Inferior parietal cortex (tissue), 1 donor: ENCODE measurements around the gene CAMK2A.
"Not testable (repeated sequence)": the region's sequence is repeated elsewhere in the genome, so short reads cannot be mapped to it uniquely, and the experiment has no call there.

Experiments
- DNase-seq: peaks from one replicate; pipeline ENCODE4 v3.0.0-alpha.2; 2016; ENCODE audit errors: extremely low spot score

Gene CAMK2A

GRCh38 chr5:150255659-150256409 is 33.7 kb downstream of the CAMK2A start:
- no peak for DNase-seq

GRCh38 chr5:150254774-150255173 is 34.8 kb downstream of the CAMK2A start:
- DNase-seq, result no peak

DNA sequence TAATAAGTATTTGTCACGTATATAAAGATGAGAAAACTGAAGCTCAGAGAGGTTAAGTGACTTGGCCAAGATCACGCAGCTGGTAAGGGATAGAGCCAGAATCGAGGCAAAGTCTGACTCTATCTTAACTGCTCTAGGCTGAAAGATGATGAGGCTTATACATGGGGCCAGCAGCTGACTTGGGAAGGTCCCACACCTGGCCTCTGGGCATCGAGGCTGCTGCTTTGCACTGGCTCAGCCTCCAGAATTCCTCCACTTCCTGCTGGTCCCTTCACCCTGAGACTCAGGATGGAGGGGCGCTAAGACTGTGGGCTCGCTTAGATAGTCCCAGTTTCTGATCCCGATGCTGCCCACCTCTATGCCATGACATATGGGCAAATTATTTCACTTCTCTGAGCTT is 35.2 kb downstream of the CAMK2A start:
- no peak for DNase-seq

DNA sequence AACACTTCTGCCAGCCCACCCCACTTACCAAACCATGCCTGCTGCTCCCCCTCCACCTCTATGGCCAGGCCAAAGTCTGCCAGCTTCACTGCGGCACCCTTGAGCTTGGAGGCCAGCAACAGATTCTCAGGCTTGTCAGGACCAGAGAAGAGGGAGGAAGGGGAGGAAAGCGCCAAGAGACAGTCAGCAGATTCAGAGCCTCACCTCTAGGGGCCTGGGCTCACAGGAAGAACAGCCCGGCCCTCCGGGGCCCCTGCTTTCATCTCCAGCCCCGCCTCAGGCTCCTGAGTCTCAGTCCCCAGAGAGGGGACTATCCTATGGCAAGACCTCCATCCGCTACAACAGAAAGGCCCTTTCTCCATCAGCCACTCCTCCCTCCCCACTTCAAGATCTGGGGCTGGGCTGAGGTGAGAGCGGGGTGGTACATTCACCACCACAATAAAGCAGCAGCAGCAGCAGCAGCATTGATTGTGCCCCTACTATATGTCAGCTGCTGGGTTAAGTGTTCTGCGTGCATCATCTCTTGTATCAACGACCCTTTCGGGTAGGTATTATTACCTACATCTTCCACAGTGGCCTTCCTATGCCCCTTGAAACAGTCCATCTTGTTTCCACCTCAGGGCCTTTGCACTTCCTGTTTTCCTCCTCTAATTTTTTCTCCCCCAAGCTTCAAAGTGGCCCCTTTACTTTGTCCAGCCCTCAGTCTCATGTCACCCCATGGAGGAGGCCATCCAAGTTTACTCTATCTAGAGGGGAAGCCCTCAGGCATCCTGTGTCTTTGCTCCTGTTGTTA is 36.0 kb downstream of the CAMK2A start:
- DNase-seq, result no peak

DNA sequence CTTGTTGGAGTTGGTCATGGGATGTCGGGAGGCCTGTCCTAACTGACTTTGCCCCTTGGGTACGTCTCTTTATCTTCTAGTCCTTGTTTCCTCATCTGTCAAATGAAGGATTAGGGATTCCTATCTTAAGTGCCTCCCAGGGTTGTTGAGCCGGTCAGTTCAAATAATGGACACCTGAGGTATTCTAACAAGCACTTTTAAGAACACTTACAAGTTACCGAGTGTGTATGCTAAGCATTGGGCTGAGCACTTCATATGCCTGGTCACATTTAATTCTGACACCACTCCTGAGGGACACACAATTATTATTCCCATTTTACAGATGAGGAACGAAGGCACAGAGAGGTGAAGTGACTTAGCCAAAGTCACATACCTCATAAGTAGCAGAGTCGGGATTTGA is 37.1 kb downstream of the CAMK2A start:
- DNase-seq, result no peak

- DNase-seq, result no peak
Observed at GRCh38 chr5:150251504-150251903, 38.1 kb downstream of the CAMK2A start.

GRCh38 chr5:150249744-150250143 is 39.8 kb downstream of the CAMK2A start:
- no peak for DNase-seq

- no peak for DNase-seq
Observed at GRCh38 chr5:150248946-150249345, 40.6 kb downstream of the CAMK2A start.

DNA sequence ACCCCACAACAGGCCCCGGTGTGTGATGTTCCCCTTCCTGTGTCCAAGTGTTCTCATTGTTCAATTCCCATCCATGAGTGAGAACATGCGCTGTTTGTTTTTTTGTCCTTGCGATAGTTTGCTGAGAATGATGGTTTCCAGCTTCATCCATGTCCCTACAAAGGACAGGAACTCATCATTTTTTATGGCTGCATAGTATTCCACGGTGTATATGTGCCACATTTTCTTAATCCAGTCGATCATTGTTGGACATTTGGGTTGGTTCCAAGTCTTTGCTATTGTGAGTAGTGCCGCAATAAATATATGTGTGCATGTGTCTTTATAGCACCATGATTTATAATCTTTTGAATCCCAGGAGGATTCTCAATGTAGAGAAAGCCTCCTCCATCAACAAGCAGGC is 41.1 kb downstream of the CAMK2A start:
- not testable (repeated sequence) for DNase-seq

- DNase-seq, result no peak
Observed at GRCh38 chr5:150247726-150248125, 41.8 kb downstream of the CAMK2A start.

GRCh38 chr5:150246835-150247234 is 42.7 kb downstream of the CAMK2A start:
- DNase-seq, result no peak

GRCh38 chr5:150246429-150246828 is 43.1 kb downstream of the CAMK2A start:
- no peak for DNase-seq

- DNase-seq, result no peak
Observed at GRCh38 chr5:150245808-150246207, 43.8 kb downstream of the CAMK2A start.

- no peak for DNase-seq
Observed at GRCh38 chr5:150245111-150245789, 44.3 kb downstream of the CAMK2A start.

DNA sequence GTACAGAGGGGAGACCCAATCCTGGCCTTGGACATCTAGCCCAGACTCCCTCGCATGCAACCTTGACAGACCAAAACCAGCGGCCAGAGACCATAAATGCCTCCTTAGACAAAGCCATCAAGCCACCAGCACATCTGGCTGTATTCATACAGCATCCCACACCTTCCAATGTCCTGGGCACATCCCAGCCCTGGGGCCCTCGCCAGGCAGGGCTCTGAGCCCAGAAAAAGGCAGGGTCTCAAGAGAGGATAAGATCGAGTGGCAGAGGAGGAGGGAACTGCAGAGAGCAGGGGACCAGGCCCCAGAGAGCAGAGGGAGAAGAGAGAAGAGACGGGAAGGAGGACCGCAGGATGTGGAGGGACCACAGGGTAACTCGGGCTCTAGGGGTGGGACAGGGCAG is 45.4 kb downstream of the CAMK2A start:
- DNase-seq, result no peak

DNA sequence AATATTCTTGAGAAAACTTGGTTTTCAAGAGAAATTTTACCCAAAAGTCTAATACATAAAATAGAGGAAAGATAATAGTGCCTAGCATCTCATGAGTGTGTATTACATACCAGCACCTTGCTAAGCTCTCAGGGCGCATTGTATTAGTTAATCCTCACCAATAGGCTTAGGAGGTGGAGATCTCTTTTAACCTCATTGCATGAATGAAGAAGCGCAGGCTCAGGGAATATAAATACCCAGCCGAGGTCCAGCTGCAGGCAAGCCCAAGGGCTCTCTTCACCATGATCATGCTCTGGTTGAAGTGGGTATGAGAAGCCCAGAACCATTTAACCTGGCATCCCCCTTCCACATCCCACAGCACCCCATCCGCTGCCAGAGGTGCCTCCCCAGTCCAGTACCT is 46.0 kb downstream of the CAMK2A start:
- no peak for DNase-seq

DNA sequence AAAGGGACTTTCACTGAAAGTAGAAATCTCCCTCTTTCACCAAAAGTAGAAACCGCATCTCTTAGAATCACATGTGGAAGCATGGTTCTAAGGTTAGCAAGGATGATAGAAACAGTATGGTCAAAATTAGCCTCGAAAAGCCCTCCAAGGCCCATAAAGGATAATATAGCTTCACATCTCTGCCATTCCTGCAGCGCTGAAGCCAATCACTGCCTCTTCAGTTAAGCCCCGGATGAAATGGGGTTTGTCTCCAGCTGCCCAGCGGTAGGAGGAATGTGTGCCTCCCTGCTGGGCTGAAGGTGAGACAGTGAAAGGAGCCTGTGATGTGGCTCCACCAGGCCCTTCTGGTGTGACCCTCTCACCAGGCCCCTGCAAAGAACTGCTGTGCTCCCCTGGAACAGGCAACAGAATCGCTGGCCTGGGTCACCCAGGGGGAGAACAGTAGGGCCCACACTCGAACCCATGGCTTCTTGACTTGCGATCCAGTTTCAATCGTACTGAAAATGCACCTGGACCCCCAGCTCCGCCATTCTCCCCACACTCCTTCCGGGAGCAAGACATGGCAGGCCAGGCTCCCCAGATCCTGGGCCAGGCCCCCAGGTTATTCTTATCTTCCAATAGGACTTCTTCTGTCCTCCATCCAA is 47.2 kb downstream of the CAMK2A start:
- no peak for DNase-seq

DNA sequence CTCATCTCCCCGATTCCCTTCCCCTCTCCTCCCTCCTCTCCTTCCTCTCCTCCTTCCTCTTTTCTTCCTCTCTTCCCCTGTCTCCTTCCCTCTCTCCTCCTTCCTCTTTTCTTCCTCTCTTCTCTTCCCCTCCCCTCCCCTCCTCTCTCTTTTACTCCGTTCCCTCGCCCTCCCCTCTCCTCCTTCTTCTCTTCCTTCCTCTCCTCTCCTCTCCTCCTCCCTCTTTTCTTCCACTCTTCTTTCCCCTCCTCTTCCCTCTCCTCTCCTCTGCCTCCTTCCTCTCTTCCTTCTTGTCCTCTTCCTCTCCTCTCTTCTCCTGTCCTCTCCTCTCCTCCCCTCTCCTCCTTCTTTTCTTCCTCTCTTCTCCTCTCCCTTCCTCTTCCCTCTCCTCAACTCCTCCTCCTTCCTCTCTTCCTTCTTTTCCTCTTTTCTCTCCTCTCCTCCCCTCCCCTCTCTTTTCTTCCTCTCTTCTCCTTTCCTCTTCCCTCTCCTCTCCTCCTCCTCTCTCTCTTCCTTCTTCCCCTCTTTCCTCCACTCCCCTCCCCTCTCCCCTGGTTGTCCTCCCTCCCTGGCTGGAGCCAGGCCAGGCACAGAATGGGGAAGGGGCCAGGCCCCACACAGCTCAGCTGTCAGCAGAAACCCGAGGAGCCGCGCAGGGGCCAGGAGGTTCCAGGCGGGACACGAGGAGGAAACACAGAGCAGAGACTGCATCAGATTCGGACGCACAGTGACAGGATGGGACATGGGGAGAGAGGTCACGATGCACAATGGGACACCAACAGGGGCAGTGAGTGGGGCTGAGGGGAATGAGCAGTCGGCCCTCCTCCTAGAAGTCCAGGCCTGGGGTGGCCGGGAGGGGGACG is 48.0 kb downstream of the CAMK2A start:
- DNase-seq, result no peak

DNA sequence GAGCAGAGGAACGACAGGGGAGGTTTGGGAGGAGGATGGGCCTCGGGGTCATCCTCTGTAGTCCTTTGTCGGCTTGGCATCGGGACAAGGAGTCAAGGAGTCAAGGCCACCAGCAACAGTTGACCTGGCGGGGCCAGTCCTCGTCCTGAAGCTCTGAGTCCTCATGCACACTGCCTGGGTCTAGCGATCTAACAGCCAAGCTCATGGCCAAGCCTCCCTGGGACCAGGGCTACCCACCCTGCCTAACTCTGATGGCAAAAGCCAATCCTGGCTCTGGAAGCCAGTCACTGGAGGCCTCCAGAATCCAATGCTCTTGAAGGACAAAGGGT is 49.8 kb downstream of the CAMK2A start:
- no peak for DNase-seq

GRCh38 chr5:150239099-150239793 is 50.3 kb downstream of the CAMK2A start:
- no peak for DNase-seq

DNA sequence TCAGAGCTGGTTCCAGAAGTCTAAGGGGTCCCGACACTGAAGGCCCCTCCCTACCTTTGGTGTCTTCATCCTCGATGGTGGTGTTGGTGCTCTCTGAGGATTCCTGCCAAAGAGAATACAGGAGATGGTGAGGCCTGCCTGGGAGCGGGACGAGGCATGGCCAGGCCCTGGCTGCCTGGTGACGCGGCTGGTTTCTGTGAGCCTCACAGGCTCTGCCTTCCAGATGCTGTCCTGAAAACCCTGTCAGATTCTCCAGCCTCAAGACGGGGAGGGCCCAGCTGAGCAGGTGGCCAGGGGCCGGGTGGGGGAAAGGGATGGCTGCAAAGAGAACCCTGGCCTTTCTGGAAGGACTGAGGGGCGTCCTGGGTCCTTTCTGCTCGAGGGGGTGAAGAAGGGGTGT is 50.9 kb downstream of the CAMK2A start:
- no peak for DNase-seq
